GM15510 (cell line): ENCODE data around the gene RAB22A.

Experiments
- POLR2A ChIP-seq: IDR thresholded peaks from 3 replicates; pipeline ENCODE4 v1.6.1; 2011; ENCODE audit warnings: borderline replicate concordance; ENCODE audit not compliant: insufficient read length; ENCODE audit errors: extremely low read depth

The RAB22A gene

GRCh38 chr20:58360936-58361335 is 51.4 kb downstream of the RAB22A start:
- TF ChIP-seq POLR2A = no peak

GRCh38 chr20:58361481-58362205 is 52.1 kb downstream of the RAB22A start:
- TF ChIP-seq POLR2A = no peak

GRCh38 chr20:58362206-58362516 is 52.6 kb downstream of the RAB22A start:
- no peak for TF ChIP-seq POLR2A

GRCh38 chr20:58362970-58363369 is 53.5 kb downstream of the RAB22A start:
- no peak for TF ChIP-seq POLR2A

- no peak for TF ChIP-seq POLR2A
Observed at GRCh38 chr20:58366866-58367265, 57.4 kb downstream of the RAB22A start.

- no peak for TF ChIP-seq POLR2A
Observed at GRCh38 chr20:58372806-58373205, 63.3 kb downstream of the RAB22A start.

- no peak for TF ChIP-seq POLR2A
Observed at GRCh38 chr20:58374027-58374850, 64.7 kb downstream of the RAB22A start.

- no peak for TF ChIP-seq POLR2A
Observed at GRCh38 chr20:58374906-58375758, 65.6 kb downstream of the RAB22A start.

- TF ChIP-seq POLR2A = no peak
Observed at GRCh38 chr20:58375759-58376352, 66.3 kb downstream of the RAB22A start.

GRCh38 chr20:58377017-58377416 is 67.5 kb downstream of the RAB22A start:
- no peak for TF ChIP-seq POLR2A

GRCh38 chr20:58377766-58378401 is 68.4 kb downstream of the RAB22A start:
- no peak for TF ChIP-seq POLR2A

GRCh38 chr20:58378704-58379103 is 69.2 kb downstream of the RAB22A start:
- no peak for TF ChIP-seq POLR2A

- no peak for TF ChIP-seq POLR2A
Observed at GRCh38 chr20:58381627-58382026, 72.1 kb downstream of the RAB22A start.

- no peak for TF ChIP-seq POLR2A
Observed at GRCh38 chr20:58382096-58382495, 72.6 kb downstream of the RAB22A start.

GRCh38 chr20:58384821-58385220 is 75.3 kb downstream of the RAB22A start:
- no peak for TF ChIP-seq POLR2A

- no peak for TF ChIP-seq POLR2A
Observed at GRCh38 chr20:58388028-58388601, 78.6 kb downstream of the RAB22A start.
